SJCRH30 (cell line): ENCODE results near the gene SYK. TPM values are rescaled to one million over a fixed set of nuclear protein-coding genes. Genes with fewer than 3 reads are reported as not detected.

Source experiments
- DNase-seq, 2 experiments: peaks; one replicate each; pipeline ENCODE4 v3.0.0-alpha.2; 2015 to 2020
- H3K27ac ChIP-seq: fragments of 250-450 bp; sonication (Bioruptor Pico); 2 replicates; pipeline ENCODE4 v1.5.1; 2020; ENCODE audit warnings: mild to moderate bottlenecking, moderate library complexity
- H3K27me3 ChIP-seq: fragments of 250-450 bp; sonication (Bioruptor Pico); 2 replicates; pipeline ENCODE4 v1.5.1; 2020; ENCODE audit warnings: mild to moderate bottlenecking, moderate library complexity
- H3K36me3 ChIP-seq: fragments of 250-450 bp; sonication (Bioruptor Pico); 2 replicates; pipeline ENCODE4 v1.5.1; 2020; ENCODE audit warnings: mild to moderate bottlenecking, moderate library complexity
- H3K4me1 ChIP-seq: fragments of 250-450 bp; sonication (Bioruptor Pico); 2 replicates; pipeline ENCODE4 v1.5.1; 2020; ENCODE audit warnings: mild to moderate bottlenecking, moderate library complexity
- H3K4me3 ChIP-seq: fragments of 250-450 bp; sonication (Bioruptor Pico); 2 replicates; pipeline ENCODE4 v1.5.1; 2020; ENCODE audit warnings: mild to moderate bottlenecking, moderate library complexity
- H3K9me3 ChIP-seq: fragments of 250-450 bp; sonication (Bioruptor Pico); replicated peaks from 2 replicates; pipeline ENCODE4 v1.5.1; 2020; ENCODE audit warnings: mild to moderate bottlenecking, moderate library complexity
- total RNA-seq: library from RNA; depleted of rRNA; stranded (reverse); fragments of >200 nt; shearing (Covaris generic); gene quantifications from 2 replicates; pipeline ENCODE4 v1.2.3, GENCODE V29; 2014

The SYK gene
- total RNA-seq, 1 experiment from 2014 or later: not detected

- H3K27ac ChIP-seq: no peak overlapping the region
- no peaks in the 10 kb centered on the region for H3K27me3 ChIP-seq
- no peaks in the 10 kb centered on the region for H3K36me3 ChIP-seq
- DNase-seq: no peak
- no peaks in the 10 kb centered on the region for H3K4me1 ChIP-seq
- H3K9me3 ChIP-seq: no peaks in the 10 kb centered on the region
- no peak overlapping the region for H3K4me3 ChIP-seq
Observed at GRCh38 chr9:90825586-90825985, 24.0 kb downstream of the SYK start.

GRCh38 chr9:90826326-90827020 is 24.9 kb downstream of the SYK start:
- Histone ChIP-seq H3K27ac (no peak overlapping the region), H3K4me1 (no peaks in the 10 kb centered on the region), H3K4me3 (no peak overlapping the region), H3K36me3 (no peaks in the 10 kb centered on the region), H3K27me3 (no peaks in the 10 kb centered on the region), H3K9me3 (no peaks in the 10 kb centered on the region)
- DNase-seq: no peak

- Histone ChIP-seq H3K4me1 (no peaks in the 10 kb centered on the region), H3K27me3 (no peaks in the 10 kb centered on the region), H3K36me3 (no peaks in the 10 kb centered on the region), H3K4me3 (no peak overlapping the region), H3K9me3 (no peaks in the 10 kb centered on the region), H3K27ac (no peak overlapping the region)
- no peak for DNase-seq
Observed at GRCh38 chr9:90827181-90827871, 25.7 kb downstream of the SYK start.

- H3K4me3 ChIP-seq: no peak overlapping the region
- DNase-seq: no peak
- no peaks in the 10 kb centered on the region for H3K36me3 ChIP-seq
- no peaks in the 10 kb centered on the region for H3K4me1 ChIP-seq
- no peaks in the 10 kb centered on the region for H3K9me3 ChIP-seq
- no peak overlapping the region for H3K27ac ChIP-seq
- no peaks in the 10 kb centered on the region for H3K27me3 ChIP-seq
Observed at GRCh38 chr9:90830051-90830450, 28.4 kb downstream of the SYK start.

- Histone ChIP-seq H3K27me3 (no peaks in the 10 kb centered on the region), H3K27ac (no peak overlapping the region), H3K4me1 (no peaks in the 10 kb centered on the region), H3K36me3 (no peaks in the 10 kb centered on the region), H3K4me3 (no peak overlapping the region), H3K9me3 (no peaks in the 10 kb centered on the region)
- no peak for DNase-seq
Observed at GRCh38 chr9:90830977-90831376, 29.4 kb downstream of the SYK start.

- no peaks in the 10 kb centered on the region for H3K27me3 ChIP-seq
- DNase-seq: no peak
- H3K27ac ChIP-seq: no peak overlapping the region
- H3K9me3 ChIP-seq: no peaks in the 10 kb centered on the region
- H3K4me1 ChIP-seq: no peaks in the 10 kb centered on the region
- no peaks in the 10 kb centered on the region for H3K36me3 ChIP-seq
- no peak overlapping the region for H3K4me3 ChIP-seq
Observed at GRCh38 chr9:90832261-90832660, 30.6 kb downstream of the SYK start.

GRCh38 chr9:90834828-90835595 is 33.4 kb downstream of the SYK start:
- Histone ChIP-seq H3K4me3 (no peak overlapping the region), H3K27ac (no peak overlapping the region), H3K4me1 (no peaks in the 10 kb centered on the region), H3K27me3 (no peaks in the 10 kb centered on the region), H3K9me3 (no peaks in the 10 kb centered on the region), H3K36me3 (no peaks in the 10 kb centered on the region)
- peak in 1 of 2 experiments; percentile 24 for DNase-seq

- Histone ChIP-seq H3K4me1 (no peaks in the 10 kb centered on the region), H3K27me3 (no peaks in the 10 kb centered on the region), H3K4me3 (no peak overlapping the region), H3K9me3 (peaks cover 4% of the 10 kb centered on the region; the same call in 1 of the 2 replicates), H3K27ac (no peak overlapping the region), H3K36me3 (no peaks in the 10 kb centered on the region)
- DNase-seq: no peak
Observed at GRCh38 chr9:90836411-90837080, 34.9 kb downstream of the SYK start.

GRCh38 chr9:90838098-90838497 is 36.5 kb downstream of the SYK start:
- H3K4me1 ChIP-seq: no peaks in the 10 kb centered on the region
- peaks cover 5% of the 10 kb centered on the region; the same call in 1 of the 2 replicates for H3K9me3 ChIP-seq
- H3K36me3 ChIP-seq: no peaks in the 10 kb centered on the region
- H3K27ac ChIP-seq: no peak overlapping the region
- no peak overlapping the region for H3K4me3 ChIP-seq
- no peak for DNase-seq
- no peaks in the 10 kb centered on the region for H3K27me3 ChIP-seq

GRCh38 chr9:90838581-90839154 is 37.0 kb downstream of the SYK start:
- no peaks in the 10 kb centered on the region for H3K36me3 ChIP-seq
- H3K27me3 ChIP-seq: no peaks in the 10 kb centered on the region
- no peak for DNase-seq
- no peaks in the 10 kb centered on the region for H3K4me1 ChIP-seq
- H3K27ac ChIP-seq: no peak overlapping the region
- no peak overlapping the region for H3K4me3 ChIP-seq
- H3K9me3 ChIP-seq: peaks cover 5% of the 10 kb centered on the region; the same call in 1 of the 2 replicates

GRCh38 chr9:90839183-90839728 is 37.6 kb downstream of the SYK start:
- DNase-seq: no peak
- H3K27ac ChIP-seq: no peak overlapping the region
- H3K27me3 ChIP-seq: no peaks in the 10 kb centered on the region
- H3K4me1 ChIP-seq: no peaks in the 10 kb centered on the region
- H3K9me3 ChIP-seq: peaks cover 5% of the 10 kb centered on the region; the same call in 1 of the 2 replicates
- H3K4me3 ChIP-seq: no peak overlapping the region
- no peaks in the 10 kb centered on the region for H3K36me3 ChIP-seq

- Histone ChIP-seq H3K36me3 (no peaks in the 10 kb centered on the region), H3K27ac (no peak overlapping the region), H3K4me3 (no peak overlapping the region), H3K27me3 (no peaks in the 10 kb centered on the region), H3K4me1 (no peaks in the 10 kb centered on the region), H3K9me3 (peaks cover 5% of the 10 kb centered on the region; the same call in 1 of the 2 replicates)
- DNase-seq: no peak
Observed at GRCh38 chr9:90840696-90841095, 39.1 kb downstream of the SYK start.

- Histone ChIP-seq H3K4me3 (no peak overlapping the region), H3K27me3 (no peaks in the 10 kb centered on the region), H3K27ac (no peak overlapping the region), H3K36me3 (no peaks in the 10 kb centered on the region), H3K4me1 (no peaks in the 10 kb centered on the region), H3K9me3 (peaks cover 5% of the 10 kb centered on the region; the same call in 1 of the 2 replicates)
- no peak for DNase-seq
Observed at GRCh38 chr9:90841213-90841612, 39.6 kb downstream of the SYK start.

GRCh38 chr9:90841615-90842014 is 40.0 kb downstream of the SYK start:
- DNase-seq: no peak
- no peaks in the 10 kb centered on the region for H3K36me3 ChIP-seq
- no peak overlapping the region for H3K4me3 ChIP-seq
- H3K9me3 ChIP-seq: peaks cover 5% of the 10 kb centered on the region; the same call in 1 of the 2 replicates
- H3K27me3 ChIP-seq: no peaks in the 10 kb centered on the region
- no peak overlapping the region for H3K27ac ChIP-seq
- no peaks in the 10 kb centered on the region for H3K4me1 ChIP-seq
